T-helper 17 cell (primary cell): ENCODE results near the gene CABP4. TPM values are rescaled to one million over a fixed set of nuclear protein-coding genes. Genes with fewer than 3 reads are reported as not detected.

Source experiments
- ATAC-seq: fragments of 150-1000 bp; cut with Tn5 transposase; 2 replicates; pipeline ENCODE4 v1.10.0; 2021; ENCODE audit warnings: mild to moderate bottlenecking, moderate library complexity
- DNase-seq, 3 donors: peaks; one replicate each; pipeline versions ENCODE4 v3.0.0 to v3.0.0-alpha.2; 2020 to 2021
- H3K9me3 ChIP-seq: one replicate; pipeline ENCODE4 v1.7.0; 2013; ENCODE audit warnings: low read length, mild to moderate bottlenecking; ENCODE audit not compliant: control insufficient read depth, poor library complexity, severe bottlenecking
- H3K27ac Mint-ChIP-seq: one replicate; pipeline ENCODE4 v1.8.0; 2022; ENCODE audit warnings: mild to moderate bottlenecking, moderate library complexity, mixed read lengths
- H3K27me3 Mint-ChIP-seq: one replicate; pipeline ENCODE4 v1.8.0; 2022; ENCODE audit warnings: mixed read lengths
- H3K36me3 Mint-ChIP-seq: one replicate; pipeline ENCODE4 v1.8.0; 2022; ENCODE audit warnings: low read depth, mixed read lengths
- H3K4me1 Mint-ChIP-seq: one replicate; pipeline ENCODE4 v1.8.0; 2022; ENCODE audit warnings: mild to moderate bottlenecking, mixed read lengths
- H3K4me3 Mint-ChIP-seq: one replicate; pipeline ENCODE4 v1.8.0; 2022; ENCODE audit warnings: mild to moderate bottlenecking, moderate library complexity, mixed read lengths
- total RNA-seq, 4 donors: library from RNA in 2 of 4; stranded (reverse) in 2 of 4; gene quantifications; one replicate each; pipeline ENCODE4 v1.2.3 and lab custom pipeline; 2022 to 2026

Gene CABP4
- total RNA-seq, result 10 to 100 TPM in 1 of 2 donors, 1 to 10 TPM in 1; 7.5 to 12.1 TPM
- total RNA-seq (lab: John Stamatoyannopoulos, UW), result 4.8 to 8.9 reads per million in 2 donors

GRCh38 chr11:67455054-67455453, at the start of gene CABP4:
Gene CABP4, plus strand, starts transcription at chr11:67455354. Its CDS starts 70 bp downstream, at chr11:67455424.
- H3K9me3 ChIP-seq, result no peaks in the 10 kb centered on the region
- ATAC-seq (no peak), DNase-seq (no peak)
- Mint-ChIP-seq H3K27me3 (no peaks in the 10 kb centered on the region), H3K27ac (no peak within 1 kb of the TSS), H3K4me1 (peaks cover 8% of the 10 kb centered on the region), H3K4me3 (no peak within 1 kb of the TSS), H3K36me3 (no peaks in the 10 kb centered on the region)

DNA sequence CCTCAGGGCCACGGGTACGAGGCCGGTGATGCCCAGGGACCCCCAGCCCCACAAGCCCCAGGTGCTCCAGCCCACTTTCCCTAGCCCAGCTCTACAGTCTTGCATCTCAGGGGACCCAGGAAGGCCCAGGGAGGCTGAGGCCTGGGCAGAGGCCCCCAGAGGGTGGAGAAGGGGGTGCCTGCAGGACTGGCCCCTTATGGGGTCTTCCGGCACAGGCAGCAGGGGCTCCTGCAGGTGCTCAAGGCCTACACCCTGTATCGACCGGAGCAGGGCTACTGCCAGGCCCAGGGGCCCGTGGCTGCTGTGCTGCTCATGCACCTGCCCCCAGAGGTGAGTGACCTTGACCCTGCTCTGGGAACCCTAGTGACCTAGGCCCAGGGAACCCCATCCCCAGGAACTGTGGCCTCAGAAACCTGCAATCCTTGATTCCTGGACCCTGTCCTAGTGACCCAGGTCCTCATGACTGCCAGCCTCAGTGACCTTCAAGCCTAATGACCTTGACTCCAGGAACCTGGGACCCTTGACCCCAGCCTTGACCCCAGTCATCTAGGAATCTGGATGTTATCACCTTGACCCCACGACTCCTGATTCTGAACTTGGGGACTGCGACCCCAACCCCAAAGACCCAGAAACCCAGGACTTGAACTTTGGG, 49.3 kb upstream of the CABP4 start:
- H3K9me3 ChIP-seq, result no peaks in the 10 kb centered on the region

DNA sequence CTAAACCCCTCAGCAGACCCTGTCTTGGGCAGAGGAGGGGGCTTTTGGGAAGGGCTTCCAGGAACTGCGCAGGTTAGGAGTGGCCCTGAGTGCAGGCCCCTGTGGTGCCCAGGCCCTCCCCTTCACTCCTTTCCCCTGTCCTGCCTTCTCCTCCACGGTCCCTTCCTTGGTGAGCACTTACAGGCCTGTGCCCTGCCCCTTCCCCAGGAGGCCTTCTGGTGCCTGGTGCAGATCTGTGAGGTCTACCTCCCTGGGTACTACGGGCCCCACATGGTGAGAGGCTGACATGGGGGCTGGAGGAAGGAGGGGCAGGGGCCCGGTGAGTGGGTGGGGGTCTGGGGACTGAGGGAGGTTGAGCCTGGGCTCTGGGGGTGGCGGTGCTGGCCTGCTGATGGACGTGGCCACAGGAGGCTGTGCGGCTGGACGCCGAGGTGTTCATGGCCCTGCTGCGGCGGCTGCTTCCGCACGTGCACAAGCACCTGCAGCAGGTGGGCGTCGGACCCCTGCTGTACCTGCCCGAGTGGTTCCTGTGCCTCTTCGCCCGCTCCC, 48.7 kb upstream of the CABP4 start:
- ATAC-seq (no peak), DNase-seq (no peak)
- Mint-ChIP-seq H3K36me3 (peaks cover 9% of the 10 kb centered on the region), H3K27me3 (no peaks in the 10 kb centered on the region), H3K27ac (peak overlapping the region; percentile 94), H3K4me1 (peaks cover 58% of the 10 kb centered on the region), H3K4me3 (peak overlapping the region; percentile 99)
- no peaks in the 10 kb centered on the region for H3K9me3 ChIP-seq

More for the DNA sequence above, 49.3 kb upstream of the CABP4 start:
- Mint-ChIP-seq H3K27me3 (no peaks in the 10 kb centered on the region), H3K4me1 (peaks cover 51% of the 10 kb centered on the region), H3K4me3 (peak overlapping the region; percentile 99), H3K36me3 (peaks cover 9% of the 10 kb centered on the region), H3K27ac (peak overlapping the region; percentile 94)
- ATAC-seq, result no peak
- DNase-seq, result no peak

- no peak for DNase-seq
- H3K27me3 Mint-ChIP-seq, result no peaks in the 10 kb centered on the region
Observed at GRCh38 chr11:67406969-67407687, 48.0 kb upstream of the CABP4 start.

GRCh38 chr11:67407688-67408163, 47.4 kb upstream of the CABP4 start:
- H3K36me3 Mint-ChIP-seq, result peaks cover 9% of the 10 kb centered on the region
- ATAC-seq (no peak), DNase-seq (no peak)
- H3K4me3 Mint-ChIP-seq, result peak overlapping the region; percentile 99
- no peaks in the 10 kb centered on the region for H3K9me3 ChIP-seq
- no peaks in the 10 kb centered on the region for H3K27me3 Mint-ChIP-seq
- H3K4me1 Mint-ChIP-seq, result peaks cover 69% of the 10 kb centered on the region
- peak overlapping the region; percentile 94 for H3K27ac Mint-ChIP-seq

More at GRCh38 chr11:67406969-67407687, 48.0 kb upstream of the CABP4 start:
- Mint-ChIP-seq H3K4me1 (peaks cover 64% of the 10 kb centered on the region), H3K4me3 (peak overlapping the region; percentile 99), H3K36me3 (peaks cover 9% of the 10 kb centered on the region), H3K27ac (peak overlapping the region; percentile 94)
- no peaks in the 10 kb centered on the region for H3K9me3 ChIP-seq
- ATAC-seq, result no peak

DNA sequence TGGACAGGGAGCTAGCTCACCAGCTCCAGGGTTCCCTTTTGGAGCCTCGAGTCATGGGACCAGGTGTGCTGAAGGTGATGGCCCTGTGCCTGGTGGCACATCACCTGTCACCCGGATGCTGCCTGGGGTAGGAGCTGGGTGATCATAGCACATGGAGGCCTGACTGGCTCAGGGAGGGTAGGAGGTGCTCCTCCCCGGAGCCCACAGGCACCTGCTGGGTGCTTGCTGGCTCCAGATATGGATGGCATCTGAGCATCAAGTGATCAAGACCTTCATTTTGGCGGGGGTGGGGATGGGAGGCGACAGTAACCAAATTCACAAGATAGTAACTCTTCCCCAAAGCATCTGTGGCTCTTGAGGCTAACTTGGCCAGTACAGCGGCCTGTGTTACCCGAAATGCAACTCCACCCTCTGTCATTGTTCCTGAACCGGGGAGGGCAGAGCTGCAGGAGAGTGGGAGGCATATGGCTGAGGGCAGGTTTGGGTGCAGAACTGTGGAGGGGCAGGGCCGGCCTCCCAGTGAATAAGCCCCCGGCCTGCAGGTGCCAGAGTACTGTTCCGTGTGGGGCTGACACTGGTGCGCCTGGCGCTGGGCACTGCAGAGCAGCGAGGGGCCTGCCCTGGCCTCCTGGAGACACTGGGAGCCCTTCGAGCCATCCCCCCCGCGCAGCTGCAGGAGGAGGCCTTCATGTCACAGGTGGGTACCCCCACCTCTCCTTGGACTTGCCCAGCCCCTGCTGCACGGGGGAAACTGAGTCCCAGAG, 46.5 kb upstream of the CABP4 start:
- Mint-ChIP-seq H3K27me3 (no peaks in the 10 kb centered on the region), H3K36me3 (peaks cover 9% of the 10 kb centered on the region), H3K27ac (peak overlapping the region; percentile 94), H3K4me3 (peak overlapping the region; percentile 99), H3K4me1 (peaks cover 74% of the 10 kb centered on the region)
- DNase-seq (no peak), ATAC-seq (peak; percentile 17)
- H3K9me3 ChIP-seq, result no peaks in the 10 kb centered on the region

DNA sequence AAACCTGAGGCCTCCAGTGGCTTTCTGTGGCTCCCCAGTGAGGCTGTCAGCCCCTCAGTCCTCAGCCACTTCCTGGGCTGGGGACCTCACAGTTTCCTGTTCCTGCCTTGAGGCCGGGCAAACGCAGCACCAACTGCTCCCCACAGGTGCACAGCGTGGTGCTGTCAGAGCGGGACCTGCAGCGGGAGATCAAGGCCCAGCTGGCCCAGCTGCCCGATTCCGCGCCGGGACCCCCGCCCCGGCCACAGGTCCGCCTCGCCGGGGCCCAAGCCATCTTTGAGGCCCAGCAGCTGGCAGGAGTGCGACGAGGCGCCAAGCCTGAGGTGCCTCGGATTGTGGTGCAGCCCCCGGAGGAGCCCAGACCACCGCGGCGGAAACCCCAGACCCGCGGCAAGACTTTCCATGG, 45.9 kb upstream of the CABP4 start:
- H3K27me3 Mint-ChIP-seq, result no peaks in the 10 kb centered on the region
- peak; percentile 74 for ATAC-seq
- no peaks in the 10 kb centered on the region for H3K9me3 ChIP-seq
- H3K4me3 Mint-ChIP-seq, result peak overlapping the region; percentile 99
- peaks cover 7% of the 10 kb centered on the region for H3K36me3 Mint-ChIP-seq
- peaks cover 75% of the 10 kb centered on the region for H3K4me1 Mint-ChIP-seq
- H3K27ac Mint-ChIP-seq, result peak overlapping the region; percentile 94
- peak; percentile 47 to 55 (median 49) for DNase-seq

GRCh38 chr11:67409781-67410368, 45.3 kb upstream of the CABP4 start:
- Mint-ChIP-seq H3K27me3 (no peaks in the 10 kb centered on the region), H3K27ac (peak overlapping the region; percentile 94), H3K4me3 (peak overlapping the region; percentile 88), H3K36me3 (peaks cover 3% of the 10 kb centered on the region), H3K4me1 (peaks cover 72% of the 10 kb centered on the region)
- ATAC-seq (no peak), DNase-seq (no peak)
- no peaks in the 10 kb centered on the region for H3K9me3 ChIP-seq

- ATAC-seq (no peak), DNase-seq (no peak)
- H3K4me3 Mint-ChIP-seq, result peak overlapping the region; percentile 88
- H3K27ac Mint-ChIP-seq, result peak overlapping the region; percentile 94
- no peaks in the 10 kb centered on the region for H3K9me3 ChIP-seq
- peaks cover 3% of the 10 kb centered on the region for H3K36me3 Mint-ChIP-seq
- H3K4me1 Mint-ChIP-seq, result peaks cover 72% of the 10 kb centered on the region
- no peaks in the 10 kb centered on the region for H3K27me3 Mint-ChIP-seq
Observed at GRCh38 chr11:67410369-67410831, 44.8 kb upstream of the CABP4 start.

- Mint-ChIP-seq H3K4me3 (peak overlapping the region; percentile 59), H3K36me3 (peaks cover 3% of the 10 kb centered on the region), H3K27ac (peak overlapping the region; percentile 94), H3K27me3 (no peaks in the 10 kb centered on the region), H3K4me1 (peaks cover 71% of the 10 kb centered on the region)
- DNase-seq (no peak), ATAC-seq (no peak)
- H3K9me3 ChIP-seq, result no peaks in the 10 kb centered on the region
Observed at GRCh38 chr11:67410984-67411784, 44.0 kb upstream of the CABP4 start.

DNA sequence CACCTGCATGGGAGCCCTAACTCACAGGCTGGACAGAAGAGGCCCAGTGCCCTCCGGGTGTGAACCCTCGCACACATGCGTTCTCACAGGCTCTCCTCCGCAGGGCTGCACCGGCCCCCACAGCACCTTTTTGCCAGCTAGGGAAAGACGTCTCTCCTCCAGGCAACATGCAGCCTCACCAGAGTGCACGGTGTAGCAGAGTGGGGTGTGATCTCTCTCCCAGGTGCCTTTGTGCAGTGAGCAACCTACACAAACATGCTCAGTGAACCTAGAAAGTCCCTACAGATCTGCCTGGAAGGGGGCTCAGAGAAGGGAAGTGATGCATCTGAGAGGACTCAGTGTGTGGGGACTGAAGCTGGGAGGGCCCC, 43.4 kb upstream of the CABP4 start:
- H3K36me3 Mint-ChIP-seq, result peaks cover 3% of the 10 kb centered on the region
- peaks cover 73% of the 10 kb centered on the region for H3K4me1 Mint-ChIP-seq
- no peaks in the 10 kb centered on the region for H3K9me3 ChIP-seq
- H3K27me3 Mint-ChIP-seq, result no peaks in the 10 kb centered on the region
- ATAC-seq (no peak), DNase-seq (no peak)
- H3K27ac Mint-ChIP-seq, result peak overlapping the region; percentile 94
- H3K4me3 Mint-ChIP-seq, result peak overlapping the region; percentile 41
